HG03432 (cell line): ENCODE results near the gene HLA-DMB.
"Not testable (repeated sequence)": the region's sequence is repeated elsewhere in the genome, so short reads cannot be mapped to it uniquely, and the experiment has no call there.

ENCODE experiments used
- ATAC-seq: cut with Tn5 transposase; IDR thresholded peaks from one replicate; pipeline ENCODE4 v1.9.1; 2021; ENCODE audit warnings: mild to moderate bottlenecking, moderate library complexity; ENCODE audit not compliant: unreplicated experiment

Gene HLA-DMB

GRCh38 chr6:32952817-32953739, 12.2 kb upstream of the HLA-DMB start, which contains the start of gene HLA-DMA:
HLA-DMA (minus strand) TSS chr6:32953097; CDS start chr6:32953036, 61 bp downstream.
- ATAC-seq, result peak; percentile 88

- ATAC-seq, result no peak
Observed at GRCh38 chr6:32950449-32950848, 9.6 kb upstream of the HLA-DMB start.

DNA sequence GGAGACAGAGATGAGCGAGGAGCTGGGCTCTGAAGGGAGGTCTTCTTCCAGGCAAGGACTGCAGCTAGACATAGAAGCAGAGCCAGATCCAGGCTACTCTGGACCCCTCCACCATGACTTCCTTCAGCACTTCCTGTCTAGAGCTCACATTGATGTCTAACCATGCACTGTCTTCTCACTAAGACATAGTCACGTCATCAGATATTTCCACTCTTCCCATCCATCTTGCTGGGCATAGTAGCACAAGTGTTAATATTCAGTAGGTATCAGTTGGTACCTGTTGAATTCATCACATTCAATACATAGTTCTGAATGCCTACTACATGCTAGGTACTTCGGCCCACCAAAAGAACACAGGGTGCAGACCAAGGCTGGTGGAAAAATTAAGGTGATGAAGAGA, 9.2 kb upstream of the HLA-DMB start:
- no peak for ATAC-seq

- no peak for ATAC-seq
Observed at GRCh38 chr6:32949113-32949512, 8.3 kb upstream of the HLA-DMB start.

DNA sequence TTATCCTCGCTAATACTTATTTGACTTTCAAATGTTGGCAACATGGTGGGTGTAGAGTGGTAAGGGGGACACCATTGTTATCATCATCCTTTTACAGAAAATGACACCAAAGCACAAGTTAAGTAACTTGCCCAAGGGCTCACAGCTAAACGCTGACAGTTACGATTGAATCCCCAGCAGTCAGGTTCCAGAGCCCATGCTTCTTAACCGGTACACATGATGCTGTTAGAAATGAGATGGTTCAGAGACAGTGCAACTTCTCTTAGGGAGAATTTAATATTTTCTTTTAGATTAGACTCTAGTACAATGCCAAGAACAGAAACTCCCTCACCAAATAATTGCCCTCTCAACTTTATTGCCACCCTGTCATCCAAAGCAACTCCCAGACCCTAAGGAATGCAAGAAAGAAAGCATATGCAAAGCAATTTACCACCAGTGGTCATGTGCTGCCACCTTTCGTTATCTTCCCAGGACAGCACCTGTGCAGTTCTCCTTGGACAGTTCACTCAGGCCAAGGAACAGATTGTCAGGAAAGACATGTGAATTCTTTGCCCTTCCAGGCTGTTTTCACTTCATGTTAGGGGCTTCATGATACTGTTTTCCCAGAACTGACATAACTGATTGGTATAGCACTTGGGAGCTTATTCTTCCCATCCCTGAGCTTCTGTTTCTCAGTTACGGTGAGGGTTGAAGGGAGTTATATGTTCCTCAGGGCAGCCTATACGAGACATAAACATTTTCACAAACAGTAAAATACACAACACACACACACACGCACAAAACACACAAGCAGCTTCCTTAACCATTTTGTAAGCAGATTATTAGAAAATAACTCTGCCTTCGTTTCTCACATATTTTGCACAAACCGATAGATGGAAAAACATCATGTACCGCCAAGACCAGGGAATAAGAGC, 7.0 kb upstream of the HLA-DMB start:
- no peak for ATAC-seq

DNA sequence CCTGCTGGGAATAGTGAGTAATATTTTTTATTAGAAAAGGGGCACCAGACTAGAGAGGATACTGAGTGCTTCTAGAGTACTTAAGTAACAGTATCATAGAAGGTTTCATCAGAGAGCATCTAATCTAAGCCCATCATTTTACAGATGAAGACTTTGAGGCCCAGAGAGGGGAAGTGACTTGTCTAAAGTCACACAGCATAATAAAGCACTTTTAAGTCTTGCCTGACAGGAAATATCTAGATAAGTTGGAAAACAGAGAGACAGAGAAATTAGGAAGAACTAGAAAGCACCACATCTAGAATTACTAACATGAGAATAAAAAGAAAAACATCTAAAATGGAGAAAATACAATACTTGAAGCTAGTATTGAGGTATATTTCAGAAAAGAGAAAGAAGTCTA, 6.1 kb upstream of the HLA-DMB start:
- ATAC-seq, result no peak

DNA sequence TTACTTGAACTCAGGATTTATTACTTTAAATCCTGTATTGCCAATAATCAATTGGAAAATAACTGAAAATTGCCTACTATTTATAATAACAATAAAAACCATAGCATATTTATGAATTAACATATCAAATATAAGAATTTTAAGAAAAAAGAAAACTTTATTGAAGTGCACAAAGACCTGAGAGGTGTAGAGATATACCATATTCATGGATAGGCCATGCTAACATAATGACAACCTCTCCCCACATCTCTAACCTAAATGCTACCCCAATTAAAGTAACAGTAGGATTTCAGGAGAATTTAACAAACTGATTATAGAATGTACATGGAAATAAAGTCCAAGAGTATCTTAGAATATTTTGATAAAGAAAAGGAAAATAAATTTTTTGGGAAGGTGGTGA, 5.1 kb upstream of the HLA-DMB start:
- no peak for ATAC-seq

- ATAC-seq, result no peak
Observed at GRCh38 chr6:32945108-32945760, 4.4 kb upstream of the HLA-DMB start.

DNA sequence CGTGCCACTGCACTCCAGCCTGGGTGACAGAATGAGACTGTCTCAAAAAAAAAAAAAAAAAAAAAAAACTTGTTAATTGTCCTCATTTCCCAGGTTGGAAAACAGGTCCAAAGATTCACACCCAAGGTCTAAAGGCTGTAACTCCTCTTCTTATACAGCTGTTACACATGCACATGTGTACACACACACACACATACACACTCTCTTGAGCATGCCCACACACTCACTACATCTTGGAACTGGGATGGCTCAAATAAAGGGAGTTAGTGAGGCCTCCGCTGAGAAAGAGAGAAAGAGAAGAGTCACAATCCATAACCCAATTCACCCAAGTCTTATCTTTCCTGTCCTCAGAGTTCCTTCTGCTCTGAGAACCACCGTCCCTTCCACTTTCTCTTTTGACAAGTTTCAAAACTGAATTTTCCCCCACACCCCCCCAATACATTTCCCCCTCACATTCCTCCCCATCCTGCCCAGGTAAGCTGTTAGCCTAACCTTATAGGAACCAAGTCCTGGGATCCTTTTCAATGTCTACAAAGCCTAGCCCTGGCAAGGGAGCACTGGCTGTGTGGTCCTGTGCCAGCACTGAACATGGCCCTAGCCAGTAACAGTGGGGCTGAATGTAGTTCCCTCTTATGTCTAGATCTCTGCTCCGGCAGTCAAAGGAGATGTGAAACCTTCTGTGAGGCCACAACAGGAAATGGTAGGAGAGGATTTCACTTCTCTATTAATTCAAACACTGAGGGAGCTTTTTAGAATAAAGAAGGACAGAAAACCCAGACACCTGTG, 3.2 kb upstream of the HLA-DMB start:
- ATAC-seq, result peak; percentile 33

GRCh38 chr6:32942555-32943123, 1.8 kb upstream of the HLA-DMB start:
- ATAC-seq, result not testable (repeated sequence)

DNA sequence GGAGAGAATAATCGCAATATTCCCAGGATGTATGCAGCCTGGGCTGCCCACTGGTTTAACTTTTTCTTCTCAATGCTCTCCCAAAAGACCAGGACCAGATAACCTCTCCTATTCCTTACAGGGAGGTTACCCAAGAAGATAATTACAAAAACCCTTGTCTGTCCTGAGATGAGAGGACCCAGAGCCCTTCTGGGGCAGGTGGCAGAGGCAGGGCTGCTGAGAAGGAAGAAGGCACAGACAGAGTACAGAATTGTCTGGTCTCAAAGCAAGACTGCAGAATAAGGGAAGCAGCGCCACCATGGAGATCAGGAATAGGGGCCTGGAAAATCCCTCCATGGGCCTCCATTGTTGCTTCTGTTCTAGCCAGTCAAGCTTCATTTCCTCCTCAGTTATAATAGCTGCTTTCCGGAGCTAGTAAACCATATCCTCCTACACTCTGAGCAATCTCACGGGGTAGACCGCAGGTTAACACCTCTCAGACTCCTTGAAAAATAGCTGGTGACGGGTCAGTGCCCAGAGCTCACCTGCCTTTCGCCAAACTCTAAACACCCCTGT, 463 bp upstream of the HLA-DMB start:
- ATAC-seq, result peak; percentile 54

GRCh38 chr6:32938494-32938893, 2.3 kb downstream of the HLA-DMB start:
- no peak for ATAC-seq

- ATAC-seq, result no peak
Observed at GRCh38 chr6:32937230-32937633, 3.6 kb downstream of the HLA-DMB start.

DNA sequence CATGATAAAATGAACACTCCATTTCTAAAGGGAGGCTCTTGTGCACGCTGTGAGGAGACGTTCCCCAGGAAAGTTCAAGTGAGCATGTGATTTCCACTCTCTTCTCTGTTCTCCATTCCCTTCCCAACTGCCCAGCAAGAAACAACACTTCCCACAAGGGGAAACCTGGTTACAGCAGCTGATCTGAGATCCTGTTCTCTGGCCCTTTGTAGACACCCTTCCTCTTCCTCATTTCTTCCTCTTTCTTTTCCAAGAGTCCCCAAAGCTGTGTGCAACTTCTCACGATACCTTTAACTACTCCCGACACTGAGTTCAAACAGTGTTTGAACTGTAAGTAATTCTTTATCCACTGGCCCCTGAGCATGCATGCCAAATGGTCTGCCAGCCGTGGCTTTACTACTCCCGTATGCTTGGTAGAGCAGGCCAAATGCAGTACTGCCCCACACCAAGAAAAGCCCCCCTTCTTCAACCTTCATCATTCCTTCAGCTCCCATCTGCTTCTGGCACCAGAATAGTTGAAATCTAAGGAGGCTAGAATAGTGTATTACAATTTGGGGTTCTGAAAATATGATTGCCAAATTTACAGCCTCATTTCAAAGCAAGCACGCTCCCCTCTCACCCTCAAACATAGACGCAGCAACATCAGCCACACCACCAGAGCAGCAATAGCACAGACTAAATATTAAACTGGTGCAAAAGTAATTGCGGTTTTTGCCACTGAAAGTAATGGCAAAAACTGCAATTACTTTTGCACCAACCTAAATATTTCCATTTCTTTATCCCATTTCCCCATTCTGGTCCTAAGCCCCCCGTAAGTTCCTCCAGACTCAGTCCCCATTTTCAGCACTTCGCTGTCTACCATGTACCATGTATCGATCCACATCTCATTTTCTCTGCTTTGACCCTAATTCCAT, 4.3 kb downstream of the HLA-DMB start:
- no peak for ATAC-seq

DNA sequence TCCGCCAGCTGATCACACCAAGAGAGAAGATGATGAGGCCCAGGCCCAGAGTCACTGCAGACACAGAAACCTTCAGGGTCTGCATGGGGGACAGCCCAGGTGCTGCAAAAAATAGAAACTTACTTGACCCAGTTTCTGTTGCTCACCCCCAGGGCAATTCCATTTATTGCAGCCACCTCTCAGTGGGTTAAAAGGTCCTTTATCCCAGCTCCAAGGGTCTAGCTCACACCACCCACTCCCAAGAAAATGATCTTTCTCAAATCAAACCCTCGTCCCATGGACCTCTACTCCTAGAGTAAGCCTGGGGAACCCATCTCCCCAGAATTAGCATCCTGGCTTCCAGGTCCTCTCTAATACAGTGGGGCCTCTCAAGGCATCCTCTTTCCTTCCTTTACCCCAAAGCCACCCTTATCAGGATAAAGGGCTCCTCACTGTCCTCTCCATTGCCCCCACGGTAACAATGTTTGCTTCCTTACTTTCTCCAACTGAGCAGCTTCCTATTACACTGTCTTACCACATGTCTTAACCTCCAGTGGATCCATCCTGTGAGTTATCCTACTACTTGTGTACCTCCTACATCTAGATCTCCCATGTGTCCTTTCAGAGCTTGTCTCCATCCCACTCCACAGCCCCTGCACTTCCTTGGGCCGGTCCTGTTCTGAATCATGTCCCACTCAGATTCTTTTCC, 5.1 kb downstream of the HLA-DMB start:
- no peak for ATAC-seq

DNA sequence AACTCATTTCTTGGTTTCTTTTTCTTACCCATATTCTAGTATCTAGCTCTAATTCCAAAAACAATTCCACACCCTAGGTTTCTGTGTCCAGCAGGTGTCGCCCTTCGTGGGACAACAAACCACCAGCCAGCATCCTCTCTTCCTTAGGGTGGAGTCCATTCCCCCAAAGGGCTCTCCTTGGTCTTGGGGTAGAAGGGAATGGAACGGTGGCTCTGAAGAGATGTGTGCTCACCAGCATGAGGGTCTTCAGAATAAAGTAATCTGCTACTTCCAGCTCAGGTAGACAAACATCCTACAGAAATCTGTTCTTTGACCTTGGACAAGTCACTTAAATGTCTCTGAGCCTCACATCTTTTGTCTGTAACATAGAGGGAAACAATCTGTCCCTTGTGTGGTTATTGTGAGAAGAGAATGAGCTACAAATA, 7.2 kb downstream of the HLA-DMB start:
- ATAC-seq, result no peak

GRCh38 chr6:32932132-32932868, 8.5 kb downstream of the HLA-DMB start:
- no peak for ATAC-seq
